DMS 273 (cell line): ENCODE results near the gene STMN1.

ENCODE experiments used
- DNase-seq: peaks from one replicate; lab custom pipeline; 2025; ENCODE audit not compliant: unreplicated experiment; lab: John Stamatoyannopoulos, UW

Gene STMN1

GRCh38 chr1:25896266-25896665, 10.0 kb downstream of the STMN1 start:
- peak; percentile 41 for DNase-seq

- DNase-seq: peak; percentile 95
Measured at GRCh38 chr1:25895365-25895990, 10.7 kb downstream of the STMN1 start.

GRCh38 chr1:25893116-25893515, 13.1 kb downstream of the STMN1 start:
- DNase-seq: no peak

GRCh38 chr1:25891606-25892005, 14.6 kb downstream of the STMN1 start:
- no peak for DNase-seq

- no peak for DNase-seq
Measured at GRCh38 chr1:25890239-25891034, 15.8 kb downstream of the STMN1 start.

GRCh38 chr1:25889470-25889869, 16.7 kb downstream of the STMN1 start:
- peak; percentile 33 for DNase-seq

GRCh38 chr1:25888426-25888987, 17.7 kb downstream of the STMN1 start:
- no peak for DNase-seq

- DNase-seq: no peak
Measured at GRCh38 chr1:25885602-25886001, 20.6 kb downstream of the STMN1 start.

GRCh38 chr1:25881266-25881665, 25.0 kb downstream of the STMN1 start:
- no peak for DNase-seq

GRCh38 chr1:25880518-25880917, 25.7 kb downstream of the STMN1 start:
- DNase-seq: no peak

GRCh38 chr1:25879675-25880074, 26.5 kb downstream of the STMN1 start:
- DNase-seq: no peak

- no peak for DNase-seq
Measured at GRCh38 chr1:25878690-25879089, 27.5 kb downstream of the STMN1 start.

- DNase-seq: no peak
Measured at GRCh38 chr1:25877155-25877554, 29.1 kb downstream of the STMN1 start.

GRCh38 chr1:25876693-25877077, 29.5 kb downstream of the STMN1 start:
- no peak for DNase-seq

GRCh38 chr1:25875856-25876692, 30.1 kb downstream of the STMN1 start:
- DNase-seq: no peak

GRCh38 chr1:25875154-25875855, 30.9 kb downstream of the STMN1 start, which contains the start of gene PAQR7:
Gene PAQR7, minus strand, starts transcription at chr1:25875708. Its CDS starts 11,869 bp downstream, at chr1:25863839.
- DNase-seq: peak; percentile 82

- no peak for DNase-seq
Measured at GRCh38 chr1:25874635-25875153, 31.5 kb downstream of the STMN1 start.

GRCh38 chr1:25874209-25874608, 32.0 kb downstream of the STMN1 start:
- no peak for DNase-seq

- DNase-seq: no peak
Measured at GRCh38 chr1:25873120-25873519, 33.1 kb downstream of the STMN1 start.

GRCh38 chr1:25872713-25873112, 33.5 kb downstream of the STMN1 start:
- no peak for DNase-seq
